Stomach (tissue), 9 donors: ENCODE results near the gene WNT4. TPM values are rescaled to one million over a fixed set of nuclear protein-coding genes. Genes with fewer than 3 reads are reported as not detected.

ENCODE experiments used
- DNase-seq, 2 donors: peaks; one replicate each; pipeline versions ENCODE4 v3.0.0 to v3.0.0-alpha.2; 2013 to 2019
- H3K27ac ChIP-seq, 5 donors: fragments of 200-600 bp in 4 of 5; sonication (generic) in 4 of 5; one replicate each; pipeline ENCODE4 v1.5.1; 2013 to 2019; ENCODE audit warnings: mild to moderate bottlenecking in 1 of 5, moderate library complexity in 1 of 5
- H3K27me3 ChIP-seq, 3 donors: fragments of 200-600 bp; sonication (generic); one replicate each; pipeline ENCODE4 v1.5.1; 2017 to 2019; ENCODE audit warnings: mixed run types in 1 of 3
- H3K36me3 ChIP-seq, 4 donors: fragments of 200-600 bp; sonication (generic); 1 replicate in 3 of 4; 2 replicates in 1 of 4; pipeline ENCODE4 v1.5.1; 2016 to 2019
- H3K4me1 ChIP-seq, 4 donors: fragments of 200-600 bp; sonication (generic); one replicate each; pipeline ENCODE4 v1.5.1; 2016 to 2019
- H3K4me3 ChIP-seq, 4 donors: fragments of 200-600 bp; sonication (generic) in 3 of 4; one replicate each; pipeline ENCODE4 v1.5.1; 2016 to 2019; ENCODE audit warnings: mild to moderate bottlenecking in 1 of 4
- H3K9me3 ChIP-seq, 4 donors: fragments of 200-600 bp; sonication (generic); one replicate each; pipeline ENCODE4 v1.5.1; 2016 to 2019
- EP300 ChIP-seq: sonication (generic); formaldehyde crosslinking; IDR thresholded peaks from one replicate; pipeline ENCODE4 v1.6.1; 2017; ENCODE audit warnings: antibody characterized with exemption
- POLR2A ChIP-seq, 4 donors: fragments of 450-650 bp; IDR thresholded peaks; one replicate each; pipeline ENCODE4 v1.6.1; 2016; ENCODE audit warnings: antibody characterized with exemption in 4 of 4, control low read depth in 2 of 4, mild to moderate bottlenecking in 1 of 4, moderate library complexity in 1 of 4
- POLR2AphosphoS5 ChIP-seq, 3 donors: sonication (generic); formaldehyde crosslinking; IDR thresholded peaks; one replicate each; pipeline ENCODE4 v1.6.1; 2016; ENCODE audit warnings: antibody characterized with exemption in 3 of 3
- WGBS, 5 donors: extraction: QIAGEN DNeasy Blood & Tissue Kit in 3 of 5; methylation state at CpG; one replicate each; pipeline versions ENCODE4 v1.1.5 to v1.1.7; 2013 to 2018; 5-methylcytosine and 5-hydroxymethylcytosine counted together
- intact Hi-C: fragments of 100-400 bp; cut with DNase I; formaldehyde crosslinking; loops from one replicate; pipeline ENCODE4 v1.15.1; 2023; ENCODE audit warnings: low total_unique reads
- polyA plus RNA-seq, 3 donors: library from polyadenylated mRNA; stranded (reverse); fragments of 200-250 nt; gene quantifications; one replicate each; pipeline ENCODE4 v1.2.3, GENCODE V29; 2013
- total RNA-seq, 5 donors: library from RNA; depleted of rRNA; stranded (reverse); fragments of >200 nt; gene quantifications; one replicate each; pipeline versions ENCODE4 v1.1.0 to v1.2.3, GENCODE V29; 2014 to 2016
- TF ChIP-seq, protein P1 (sequence below), 7 experiments: fragments of 450-650 bp in 4 of 7; fragments of 200-600 bp in 3 of 7; sonication (generic) in 3 of 7; IDR thresholded peaks; one replicate each; pipeline ENCODE4 v1.5.1; 2016 to 2019; ENCODE audit warnings: antibody characterized with exemption in 7 of 7, control low read depth in 2 of 7, mild to moderate bottlenecking in 1 of 7
- donor health status: healthy with polysubstance abuse.
- donor health status: Bipolar disorder and iron deficiency.
- donor health status: healthy.

WNT4 gene
- total and polyA plus RNA-seq, 8 donors = 0.58 to 10.0 (median 4.5) TPM

GRCh38 chr1:22137004-22137720, 5.7 kb downstream of the WNT4 start:
- 62 to 71% (median 68%) methylated on average over 15 to 16 of the region's 16 CpGs for WGBS, 5 donors
- H3K4me1 ChIP-seq = peaks cover 8 to 26% (median 21%) of the 10 kb centered on the region in 4 donors
- H3K36me3 ChIP-seq = no peaks in the 10 kb centered on the region
- H3K4me3 ChIP-seq = no peak overlapping the region
- peak in 1 of 2 donors; percentile 81 for DNase-seq
- intact Hi-C loops = loop anchor here (10.0 kb wide), 1 partner anchor 138 kb away; no protein-coding TSS in a partner anchor
- TF ChIP-seq POLR2AphosphoS5 (IDR thresholded peaks at IDR 0.05) (no peak), EP300 (no peak), POLR2A (IDR thresholded peaks at IDR 0.05) (no peak)
- TF ChIP-seq, protein P1, sequence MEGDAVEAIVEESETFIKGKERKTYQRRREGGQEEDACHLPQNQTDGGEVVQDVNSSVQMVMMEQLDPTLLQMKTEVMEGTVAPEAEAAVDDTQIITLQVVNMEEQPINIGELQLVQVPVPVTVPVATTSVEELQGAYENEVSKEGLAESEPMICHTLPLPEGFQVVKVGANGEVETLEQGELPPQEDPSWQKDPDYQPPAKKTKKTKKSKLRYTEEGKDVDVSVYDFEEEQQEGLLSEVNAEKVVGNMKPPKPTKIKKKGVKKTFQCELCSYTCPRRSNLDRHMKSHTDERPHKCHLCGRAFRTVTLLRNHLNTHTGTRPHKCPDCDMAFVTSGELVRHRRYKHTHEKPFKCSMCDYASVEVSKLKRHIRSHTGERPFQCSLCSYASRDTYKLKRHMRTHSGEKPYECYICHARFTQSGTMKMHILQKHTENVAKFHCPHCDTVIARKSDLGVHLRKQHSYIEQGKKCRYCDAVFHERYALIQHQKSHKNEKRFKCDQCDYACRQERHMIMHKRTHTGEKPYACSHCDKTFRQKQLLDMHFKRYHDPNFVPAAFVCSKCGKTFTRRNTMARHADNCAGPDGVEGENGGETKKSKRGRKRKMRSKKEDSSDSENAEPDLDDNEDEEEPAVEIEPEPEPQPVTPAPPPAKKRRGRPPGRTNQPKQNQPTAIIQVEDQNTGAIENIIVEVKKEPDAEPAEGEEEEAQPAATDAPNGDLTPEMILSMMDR (IDR thresholded peaks at IDR 0.05) = no peak
- peak overlapping the region in 1 of 5 donors; percentile 38 for H3K27ac ChIP-seq
- H3K9me3 ChIP-seq = no peaks in the 10 kb centered on the region
- H3K27me3 ChIP-seq = peaks cover 0 to 39% (median 11%) of the 10 kb centered on the region in 3 donors

GRCh38 chr1:22133931-22134324, 9.0 kb downstream of the WNT4 start:
- WGBS, 5 donors = 35 to 62% (median 40%) methylated on average over 8 to 15 of the region's 15 CpGs
- TF ChIP-seq POLR2A (IDR thresholded peaks at IDR 0.05) (no peak), POLR2AphosphoS5 (IDR thresholded peaks at IDR 0.05) (no peak), EP300 (no peak)
- TF ChIP-seq, protein P1 (IDR thresholded peaks at IDR 0.05) = no peak
- Histone ChIP-seq H3K27ac (peak overlapping the region in 1 of 5 donors; percentile 8), H3K36me3 (peaks cover 0 to 8% (median 0%) of the 10 kb centered on the region in 4 donors), H3K27me3 (peaks cover 0 to 8% (median 0%) of the 10 kb centered on the region in 3 donors), H3K4me1 (peaks cover 5 to 23% (median 13%) of the 10 kb centered on the region in 4 donors), H3K4me3 (no peak overlapping the region), H3K9me3 (no peaks in the 10 kb centered on the region)
- intact Hi-C loops = loop anchor here (5.0 to 10.0 kb wide), 2 partner anchors 141 to 283 kb away; no protein-coding TSS in a partner anchor
- DNase-seq = no peak

GRCh38 chr1:22133247-22133930, 9.5 kb downstream of the WNT4 start:
- WGBS, 5 donors = 65 to 74% (median 69%) methylated on average over 8 to 16 of the region's 16 CpGs
- intact Hi-C loops = loop anchor here (5.0 to 10.0 kb wide), 2 partner anchors 141 to 284 kb away; no protein-coding TSS in a partner anchor
- TF ChIP-seq POLR2AphosphoS5 (IDR thresholded peaks at IDR 0.05) (no peak), EP300 (no peak), POLR2A (IDR thresholded peaks at IDR 0.05) (no peak)
- TF ChIP-seq, protein P1 (IDR thresholded peaks at IDR 0.05) = no peak

GRCh38 chr1:22132517-22133235, 10.2 kb downstream of the WNT4 start:
- no peak overlapping the region for H3K4me3 ChIP-seq
- H3K36me3 ChIP-seq = peaks cover 0 to 8% (median 0%) of the 10 kb centered on the region in 4 donors
- H3K27ac ChIP-seq = no peak overlapping the region
- peak in 1 of 2 donors; percentile 52 for DNase-seq
- H3K9me3 ChIP-seq = no peaks in the 10 kb centered on the region
- TF ChIP-seq, protein P1 (IDR thresholded peaks at IDR 0.05) = no peak
- 57 to 67% (median 64%) methylated on average over 10 to 15 of the region's 15 CpGs for WGBS, 5 donors
- peaks cover 5 to 22% (median 13%) of the 10 kb centered on the region in 4 donors for H3K4me1 ChIP-seq
- peaks cover 0 to 4% (median 0%) of the 10 kb centered on the region in 3 donors for H3K27me3 ChIP-seq
- intact Hi-C loops = loop anchor here (5.0 to 10.0 kb wide), 2 partner anchors 142 to 285 kb away; no protein-coding TSS in a partner anchor

More at GRCh38 chr1:22133247-22133930, 9.5 kb downstream of the WNT4 start:
- no peak for DNase-seq
- Histone ChIP-seq H3K4me3 (no peak overlapping the region), H3K27ac (peak overlapping the region in 1 of 5 donors; percentile 8), H3K9me3 (no peaks in the 10 kb centered on the region), H3K4me1 (peaks cover 5 to 23% (median 13%) of the 10 kb centered on the region in 4 donors), H3K36me3 (peaks cover 0 to 8% (median 0%) of the 10 kb centered on the region in 4 donors), H3K27me3 (peaks cover 0 to 4% (median 0%) of the 10 kb centered on the region in 3 donors)
